Breast epithelium (tissue), 4 donors: ENCODE results near the gene ZSWIM6. TPM values are rescaled to one million over a fixed set of nuclear protein-coding genes. Genes with fewer than 3 reads are reported as not detected.
"Not testable (repeated sequence)": the region's sequence is repeated elsewhere in the genome, so short reads cannot be mapped to it uniquely, and the experiment has no call there.

Experiments used
- DNase-seq, 2 donors: peaks; one replicate each; pipeline ENCODE4 v3.0.0-alpha.2; 2019; ENCODE audit warnings: low spot score in 2 of 2
- H3K27ac ChIP-seq, 2 donors: fragments of 200-600 bp; sonication (generic) in 1 of 2; one replicate each; pipeline ENCODE4 v1.5.1; 2016 to 2019; ENCODE audit warnings: mild to moderate bottlenecking in 1 of 2
- H3K27me3 ChIP-seq, 2 donors: fragments of 200-600 bp; sonication (generic) in 1 of 2; one replicate each; pipeline versions ENCODE4 v1.5.1 to v1.6.0; 2017 to 2019; ENCODE audit warnings: control low read depth in 1 of 2, mild to moderate bottlenecking in 1 of 2
- H3K36me3 ChIP-seq: fragments of 200-600 bp; one replicate; pipeline ENCODE4 v1.5.1; 2019
- H3K4me1 ChIP-seq, 2 donors: fragments of 200-600 bp; sonication (generic); one replicate each; pipeline ENCODE4 v1.5.1; 2016 to 2019; ENCODE audit warnings: control low read depth in 1 of 2
- H3K4me3 ChIP-seq, 3 donors: fragments of 200-600 bp; sonication (generic); 1 replicate in 2 of 3; 2 replicates in 1 of 3; pipeline ENCODE4 v1.5.1; 2016 to 2019; ENCODE audit warnings: mild to moderate bottlenecking in 3 of 3, moderate library complexity in 2 of 3
- H3K9me3 ChIP-seq, 2 donors: fragments of 200-600 bp; sonication (generic) in 1 of 2; one replicate each; pipeline ENCODE4 v1.5.1; 2016 to 2019; ENCODE audit warnings: control low read depth in 1 of 2
- CTCF ChIP-seq, 3 donors: fragments of 450-650 bp; IDR thresholded peaks; one replicate each; pipeline ENCODE4 v1.5.1; 2016 to 2017; ENCODE audit warnings: antibody characterized with exemption in 3 of 3, mild to moderate bottlenecking in 3 of 3, moderate library complexity in 3 of 3
- POLR2A ChIP-seq: fragments of 450-650 bp; IDR thresholded peaks from one replicate; pipeline ENCODE4 v1.6.1; 2016; ENCODE audit warnings: antibody characterized with exemption, mild to moderate bottlenecking, moderate library complexity
- POLR2AphosphoS5 ChIP-seq, 3 donors: sonication (generic); formaldehyde crosslinking; IDR thresholded peaks; one replicate each; pipeline ENCODE4 v1.6.1; 2017; ENCODE audit warnings: antibody characterized with exemption in 3 of 3
- intact Hi-C: fragments of 100-400 bp; cut with DNase I; formaldehyde crosslinking; loops from one replicate; pipeline ENCODE4 v1.15.1; 2023; ENCODE audit warnings: low total_unique reads
- total RNA-seq, 3 donors: library from RNA; depleted of rRNA; stranded (reverse); fragments of >200 nt; gene quantifications; one replicate each; pipeline ENCODE4 v1.1.0, GENCODE V29; 2016

Gene ZSWIM6
- total RNA-seq, 3 donors from 2014 or later: 10.2 to 16.8 (median 11.2) TPM

GRCh38 chr5:61402970-61403900 is 71.2 kb downstream of the ZSWIM6 start:
- intact Hi-C loops: no loop called here
- H3K4me3 ChIP-seq: no peak overlapping the region
- DNase-seq: no peak

GRCh38 chr5:61405511-61406295 is 73.6 kb downstream of the ZSWIM6 start:
- Histone ChIP-seq H3K4me1 (no peaks in the 10 kb centered on the region), H3K9me3 (no peaks in the 10 kb centered on the region), H3K27me3 (no peaks in the 10 kb centered on the region), H3K36me3 (no peaks in the 10 kb centered on the region), H3K27ac (no peak overlapping the region), H3K4me3 (no peak overlapping the region)
- no peak for DNase-seq
- TF ChIP-seq POLR2AphosphoS5 (IDR thresholded peaks at IDR 0.05) (no peak), CTCF (IDR thresholded peaks at IDR 0.05) (no peak)
- intact Hi-C loops: no loop called here

More at GRCh38 chr5:61402970-61403900, 71.2 kb downstream of the ZSWIM6 start:
- H3K27me3 ChIP-seq: no peaks in the 10 kb centered on the region
- no peak overlapping the region for H3K27ac ChIP-seq
- no peak for TF ChIP-seq POLR2A
- TF ChIP-seq CTCF (IDR thresholded peaks at IDR 0.05): no peak
- no peak for TF ChIP-seq POLR2AphosphoS5 (IDR thresholded peaks at IDR 0.05)
- H3K9me3 ChIP-seq: no peaks in the 10 kb centered on the region
- H3K4me1 ChIP-seq: no peaks in the 10 kb centered on the region
- H3K36me3 ChIP-seq: no peaks in the 10 kb centered on the region

- DNase-seq, H3K36me3 ChIP-seq, intact Hi-C loops, H3K27me3 ChIP-seq, H3K4me3 ChIP-seq, H3K27ac ChIP-seq, H3K9me3 ChIP-seq, H3K4me1 ChIP-seq: not testable (repeated sequence)
These were observed 74.4 kb downstream of the ZSWIM6 start for GRCh38 chr5:61406497-61406896.

- Histone ChIP-seq H3K27ac (peak overlapping the region in 1 of 2 donors; percentile 67), H3K4me1 (no peaks in the 10 kb centered on the region), H3K9me3 (no peaks in the 10 kb centered on the region), H3K36me3 (no peaks in the 10 kb centered on the region), H3K27me3 (no peaks in the 10 kb centered on the region), H3K4me3 (no peak overlapping the region)
- TF ChIP-seq POLR2AphosphoS5 (IDR thresholded peaks at IDR 0.05) (no peak), POLR2A (no peak), CTCF (IDR thresholded peaks at IDR 0.05) (no peak)
- intact Hi-C loops: no loop called here
- no peak for DNase-seq
These were observed 75.7 kb downstream of the ZSWIM6 start for GRCh38 chr5:61407706-61408270.

- H3K27ac ChIP-seq: peak overlapping the region in 1 of 2 donors; percentile 67
- no peaks in the 10 kb centered on the region for H3K9me3 ChIP-seq
- no peaks in the 10 kb centered on the region for H3K27me3 ChIP-seq
- DNase-seq: peak; percentile 98 to 99
- no peaks in the 10 kb centered on the region for H3K4me1 ChIP-seq
- intact Hi-C loops: no loop called here
- H3K4me3 ChIP-seq: peak overlapping the region in 2 of 3 donors; percentile 26 to 29
- no peaks in the 10 kb centered on the region for H3K36me3 ChIP-seq
- TF ChIP-seq POLR2AphosphoS5 (IDR thresholded peaks at IDR 0.05): peak; percentile 88 to 98 (median 97)
- TF ChIP-seq POLR2A: no peak
These were observed 76.6 kb downstream of the ZSWIM6 start for GRCh38 chr5:61408476-61409168.
